K562 (cell line): Measurements from ENCODE around the gene PSMA4. TPM values are rescaled to one million over a fixed set of nuclear protein-coding genes. Genes with fewer than 3 reads are reported as not detected.

ENCODE experiments used
- ATF7 ChIP-seq: fragments of 450-650 bp; IDR thresholded peaks from 2 replicates; pipeline ENCODE4 v1.7.1; 2014; ENCODE audit warnings: mild to moderate bottlenecking, moderate library complexity
- CBFA2T3 ChIP-seq: fragments of 450-650 bp; IDR thresholded peaks from 2 replicates; pipeline ENCODE4 v1.6.1; 2017
- CHD2 ChIP-seq: IDR thresholded peaks from 2 replicates; pipeline ENCODE4 v1.6.1; 2011; ENCODE audit warnings: low read depth, low read length
- HNRNPLL ChIP-seq: fragments of 200-400 bp; formaldehyde crosslinking; IDR thresholded peaks from 2 replicates; pipeline ENCODE4 v1.6.1; 2017; ENCODE audit warnings: low read length, low read depth, mild to moderate bottlenecking; ENCODE audit not compliant: poor library complexity, severe bottlenecking
- ZNF146 ChIP-seq: IDR thresholded peaks from one replicate; pipeline ENCODE4 v1.6.1; 2018; ENCODE audit warnings: missing compliant biosample characterization; ENCODE audit not compliant: unreplicated experiment
- ZNF408 ChIP-seq: fragments of 250-450 bp; sonication (Bioruptor Pico); IDR thresholded peaks from 2 replicates; pipeline ENCODE4 v1.4.0; 2020; ENCODE audit warnings: low read depth, mild to moderate bottlenecking, moderate library complexity
- ZNF75A ChIP-seq: fragments of 450-650 bp; formaldehyde crosslinking; IDR thresholded peaks from 2 replicates; pipeline ENCODE4 v1.4.0; 2020; ENCODE audit warnings: mild to moderate bottlenecking
- polyA plus RNA-seq, 8 experiments: library from polyadenylated mRNA; depleted of rRNA in 4 of 8; stranded (reverse) in 5 of 8; unstranded in 3 of 8; fragments of >200 nt; fragmentation: Nextera tagmentation in 2 of 8; fragmentation: Illumina TruSeq in 1 of 8; extraction: Ambion mirVana in 2 of 8; extraction: Trizol in 1 of 8; gene quantifications; 2 replicates each; pipeline versions ENCODE4 v1.2.1 to v1.2.3, GENCODE V29; 2011 to 2014; ENCODE audit warnings: inconsistent platforms in 1 of 8, missing spikeins in 1 of 8
- total RNA-seq, 7 experiments: library from RNA; depleted of rRNA in 6 of 7; stranded (reverse); fragments of >200 nt in 6 of 7; fragmentation: Illumina TruSeq in 2 of 7; extraction: Trizol in 2 of 7; gene quantifications; 2 replicates each; pipeline versions ENCODE4 v1.2.1 to v1.2.3, GENCODE V29; 2011 to 2021; ENCODE audit warnings: low replicate concordance in 1 of 7
- TF ChIP-seq, protein P1 (sequence below), 2 experiments: fragments of 450-650 bp; conservative IDR thresholded peaks; 2 replicates each; pipeline ENCODE4 v1.6.1; 2017; ENCODE audit warnings: mild to moderate bottlenecking in 2 of 2, moderate library complexity in 2 of 2
- TF ChIP-seq, protein P2 (sequence below), 2 experiments: fragments of 200-800 bp in 1 of 2; sonication (Bioruptor generic) in 1 of 2; sonication (generic) in 1 of 2; formaldehyde crosslinking in 1 of 2; IDR thresholded peaks in 1 of 2; conservative IDR thresholded peaks in 1 of 2; 2 replicates each; pipeline versions ENCODE4 v1.5.0 to v1.6.1; 2016 to 2020; ENCODE audit warnings: missing compliant biosample characterization in 1 of 2, missing genetic modification characterization in 1 of 2, missing genetic modification reagents in 1 of 2
- TF ChIP-seq, protein P3 (sequence below): IDR thresholded peaks from 3 replicates; pipeline ENCODE4 v1.6.1; 2011; ENCODE audit warnings: borderline replicate concordance, mild to moderate bottlenecking, moderate library complexity; ENCODE audit not compliant: insufficient read length; ENCODE audit errors: extremely low read depth
- TF ChIP-seq, protein P4 (sequence below), 2 experiments: fragments of 450-650 bp; formaldehyde crosslinking in 1 of 2; IDR thresholded peaks; 2 replicates each; pipeline versions ENCODE4 v1.4.0 to v1.6.1; 2014 to 2020; ENCODE audit warnings: mild to moderate bottlenecking in 2 of 2, borderline replicate concordance in 1 of 2, low read depth in 1 of 2

PSMA4 gene
- total and polyA plus RNA-seq, 9 of the 15 experiments (the other 6 are each of a cell fraction or from before 2014, with no cell fraction given) = 304 to 1,857 (median 666) TPM

DNA sequence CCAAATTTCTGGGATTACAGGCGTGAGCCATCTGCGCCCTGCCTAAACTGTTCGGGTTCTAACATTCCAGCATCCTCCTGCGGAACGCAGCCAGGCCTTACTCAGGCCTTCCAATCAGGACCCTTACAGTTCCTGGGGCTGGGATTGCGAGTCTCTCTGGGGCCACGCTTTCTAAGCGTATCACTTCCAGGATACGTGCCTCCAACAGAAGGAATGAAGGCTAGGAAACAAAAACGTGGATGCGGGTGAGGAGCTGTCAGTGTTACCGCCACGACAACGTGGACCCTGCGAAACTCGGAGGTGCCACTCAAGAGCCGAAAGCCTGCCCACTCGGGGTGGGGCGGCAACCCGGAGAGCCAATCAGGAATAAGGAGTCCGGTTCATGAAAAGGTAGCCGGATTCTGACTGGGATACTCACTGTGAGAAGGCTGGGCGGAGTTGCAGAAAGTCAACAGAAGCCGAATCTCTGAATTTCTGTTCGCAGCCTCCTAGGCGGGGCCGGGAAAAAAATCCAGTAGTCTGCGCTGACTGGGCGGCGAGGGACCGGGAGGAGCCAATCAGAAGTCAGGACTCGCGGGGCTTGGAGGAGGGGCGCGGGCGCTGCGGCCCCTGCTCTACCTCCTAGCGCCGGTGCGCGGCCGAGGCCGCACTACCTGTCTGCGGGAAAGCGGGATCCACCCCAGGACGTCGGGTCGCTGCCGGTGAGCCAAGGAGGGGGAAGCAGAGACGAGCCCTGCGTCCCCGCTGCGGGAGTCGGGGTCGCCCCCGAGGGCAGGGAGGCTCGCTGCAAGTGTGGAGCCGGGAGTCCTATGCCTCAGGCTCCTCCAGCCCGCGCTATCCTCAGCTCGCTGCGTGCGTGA is 33.0 kb upstream of the PSMA4 start, which contains the start of gene HYKK (continued):
- TF ChIP-seq, protein P1, sequence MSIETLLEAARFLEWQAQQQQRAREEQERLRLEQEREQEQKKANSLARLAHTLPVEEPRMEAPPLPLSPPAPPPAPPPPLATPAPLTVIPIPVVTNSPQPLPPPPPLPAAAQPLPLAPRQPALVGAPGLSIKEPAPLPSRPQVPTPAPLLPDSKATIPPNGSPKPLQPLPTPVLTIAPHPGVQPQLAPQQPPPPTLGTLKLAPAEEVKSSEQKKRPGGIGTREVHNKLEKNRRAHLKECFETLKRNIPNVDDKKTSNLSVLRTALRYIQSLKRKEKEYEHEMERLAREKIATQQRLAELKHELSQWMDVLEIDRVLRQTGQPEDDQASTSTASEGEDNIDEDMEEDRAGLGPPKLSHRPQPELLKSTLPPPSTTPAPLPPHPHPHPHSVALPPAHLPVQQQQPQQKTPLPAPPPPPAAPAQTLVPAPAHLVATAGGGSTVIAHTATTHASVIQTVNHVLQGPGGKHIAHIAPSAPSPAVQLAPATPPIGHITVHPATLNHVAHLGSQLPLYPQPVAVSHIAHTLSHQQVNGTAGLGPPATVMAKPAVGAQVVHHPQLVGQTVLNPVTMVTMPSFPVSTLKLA (conservative IDR thresholded peaks at IDR 0.05) = peak; percentile 79 to 91
- TF ChIP-seq, protein P2, sequence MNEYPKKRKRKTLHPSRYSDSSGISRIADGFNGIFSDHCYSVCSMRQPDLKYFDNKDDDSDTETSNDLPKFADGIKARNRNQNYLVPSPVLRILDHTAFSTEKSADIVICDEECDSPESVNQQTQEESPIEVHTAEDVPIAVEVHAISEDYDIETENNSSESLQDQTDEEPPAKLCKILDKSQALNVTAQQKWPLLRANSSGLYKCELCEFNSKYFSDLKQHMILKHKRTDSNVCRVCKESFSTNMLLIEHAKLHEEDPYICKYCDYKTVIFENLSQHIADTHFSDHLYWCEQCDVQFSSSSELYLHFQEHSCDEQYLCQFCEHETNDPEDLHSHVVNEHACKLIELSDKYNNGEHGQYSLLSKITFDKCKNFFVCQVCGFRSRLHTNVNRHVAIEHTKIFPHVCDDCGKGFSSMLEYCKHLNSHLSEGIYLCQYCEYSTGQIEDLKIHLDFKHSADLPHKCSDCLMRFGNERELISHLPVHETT (CRISPR knock-in tag; conservative IDR thresholded peaks at IDR 0.05 in 1 of 2, IDR thresholded peaks at IDR 0.05 in 1 of 2) = no peak
- 0 out of 2 replicates have a peak, but pooled peaks have one; percentile 20 for TF ChIP-seq ATF7
- 0 out of 2 replicates have a peak, but pooled peaks have one; percentile 18 for TF ChIP-seq CHD2
- TF ChIP-seq, protein P3, sequence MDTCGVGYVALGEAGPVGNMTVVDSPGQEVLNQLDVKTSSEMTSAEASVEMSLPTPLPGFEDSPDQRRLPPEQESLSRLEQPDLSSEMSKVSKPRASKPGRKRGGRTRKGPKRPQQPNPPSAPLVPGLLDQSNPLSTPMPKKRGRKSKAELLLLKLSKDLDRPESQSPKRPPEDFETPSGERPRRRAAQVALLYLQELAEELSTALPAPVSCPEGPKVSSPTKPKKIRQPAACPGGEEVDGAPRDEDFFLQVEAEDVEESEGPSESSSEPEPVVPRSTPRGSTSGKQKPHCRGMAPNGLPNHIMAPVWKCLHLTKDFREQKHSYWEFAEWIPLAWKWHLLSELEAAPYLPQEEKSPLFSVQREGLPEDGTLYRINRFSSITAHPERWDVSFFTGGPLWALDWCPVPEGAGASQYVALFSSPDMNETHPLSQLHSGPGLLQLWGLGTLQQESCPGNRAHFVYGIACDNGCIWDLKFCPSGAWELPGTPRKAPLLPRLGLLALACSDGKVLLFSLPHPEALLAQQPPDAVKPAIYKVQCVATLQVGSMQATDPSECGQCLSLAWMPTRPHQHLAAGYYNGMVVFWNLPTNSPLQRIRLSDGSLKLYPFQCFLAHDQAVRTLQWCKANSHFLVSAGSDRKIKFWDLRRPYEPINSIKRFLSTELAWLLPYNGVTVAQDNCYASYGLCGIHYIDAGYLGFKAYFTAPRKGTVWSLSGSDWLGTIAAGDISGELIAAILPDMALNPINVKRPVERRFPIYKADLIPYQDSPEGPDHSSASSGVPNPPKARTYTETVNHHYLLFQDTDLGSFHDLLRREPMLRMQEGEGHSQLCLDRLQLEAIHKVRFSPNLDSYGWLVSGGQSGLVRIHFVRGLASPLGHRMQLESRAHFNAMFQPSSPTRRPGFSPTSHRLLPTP = no peak
- no peak for TF ChIP-seq CBFA2T3
- no peak for TF ChIP-seq ZNF75A (CRISPR knock-in tag)
- TF ChIP-seq, protein P4, sequence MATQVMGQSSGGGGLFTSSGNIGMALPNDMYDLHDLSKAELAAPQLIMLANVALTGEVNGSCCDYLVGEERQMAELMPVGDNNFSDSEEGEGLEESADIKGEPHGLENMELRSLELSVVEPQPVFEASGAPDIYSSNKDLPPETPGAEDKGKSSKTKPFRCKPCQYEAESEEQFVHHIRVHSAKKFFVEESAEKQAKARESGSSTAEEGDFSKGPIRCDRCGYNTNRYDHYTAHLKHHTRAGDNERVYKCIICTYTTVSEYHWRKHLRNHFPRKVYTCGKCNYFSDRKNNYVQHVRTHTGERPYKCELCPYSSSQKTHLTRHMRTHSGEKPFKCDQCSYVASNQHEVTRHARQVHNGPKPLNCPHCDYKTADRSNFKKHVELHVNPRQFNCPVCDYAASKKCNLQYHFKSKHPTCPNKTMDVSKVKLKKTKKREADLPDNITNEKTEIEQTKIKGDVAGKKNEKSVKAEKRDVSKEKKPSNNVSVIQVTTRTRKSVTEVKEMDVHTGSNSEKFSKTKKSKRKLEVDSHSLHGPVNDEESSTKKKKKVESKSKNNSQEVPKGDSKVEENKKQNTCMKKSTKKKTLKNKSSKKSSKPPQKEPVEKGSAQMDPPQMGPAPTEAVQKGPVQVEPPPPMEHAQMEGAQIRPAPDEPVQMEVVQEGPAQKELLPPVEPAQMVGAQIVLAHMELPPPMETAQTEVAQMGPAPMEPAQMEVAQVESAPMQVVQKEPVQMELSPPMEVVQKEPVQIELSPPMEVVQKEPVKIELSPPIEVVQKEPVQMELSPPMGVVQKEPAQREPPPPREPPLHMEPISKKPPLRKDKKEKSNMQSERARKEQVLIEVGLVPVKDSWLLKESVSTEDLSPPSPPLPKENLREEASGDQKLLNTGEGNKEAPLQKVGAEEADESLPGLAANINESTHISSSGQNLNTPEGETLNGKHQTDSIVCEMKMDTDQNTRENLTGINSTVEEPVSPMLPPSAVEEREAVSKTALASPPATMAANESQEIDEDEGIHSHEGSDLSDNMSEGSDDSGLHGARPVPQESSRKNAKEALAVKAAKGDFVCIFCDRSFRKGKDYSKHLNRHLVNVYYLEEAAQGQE (IDR thresholded peaks at IDR 0.05; ENCODE audit: borderline replicate concordance) = no peak
- TF ChIP-seq, protein P4 (CRISPR knock-in tag; IDR thresholded peaks at IDR 0.05; ENCODE audit: low read depth) = 0 out of 2 replicates have a peak, but pooled peaks have one; percentile 38
- TF ChIP-seq HNRNPLL = peak; percentile 68
- no peak for TF ChIP-seq ZNF146
- TF ChIP-seq ZNF408 (CRISPR knock-in tag) = no peak
